Measurements from ENCODE around the gene FBLN1.
"Not testable (repeated sequence)": the region's sequence is repeated elsewhere in the genome, so short reads cannot be mapped to it uniquely, and the experiment has no call there.

Gene FBLN1

DNA sequence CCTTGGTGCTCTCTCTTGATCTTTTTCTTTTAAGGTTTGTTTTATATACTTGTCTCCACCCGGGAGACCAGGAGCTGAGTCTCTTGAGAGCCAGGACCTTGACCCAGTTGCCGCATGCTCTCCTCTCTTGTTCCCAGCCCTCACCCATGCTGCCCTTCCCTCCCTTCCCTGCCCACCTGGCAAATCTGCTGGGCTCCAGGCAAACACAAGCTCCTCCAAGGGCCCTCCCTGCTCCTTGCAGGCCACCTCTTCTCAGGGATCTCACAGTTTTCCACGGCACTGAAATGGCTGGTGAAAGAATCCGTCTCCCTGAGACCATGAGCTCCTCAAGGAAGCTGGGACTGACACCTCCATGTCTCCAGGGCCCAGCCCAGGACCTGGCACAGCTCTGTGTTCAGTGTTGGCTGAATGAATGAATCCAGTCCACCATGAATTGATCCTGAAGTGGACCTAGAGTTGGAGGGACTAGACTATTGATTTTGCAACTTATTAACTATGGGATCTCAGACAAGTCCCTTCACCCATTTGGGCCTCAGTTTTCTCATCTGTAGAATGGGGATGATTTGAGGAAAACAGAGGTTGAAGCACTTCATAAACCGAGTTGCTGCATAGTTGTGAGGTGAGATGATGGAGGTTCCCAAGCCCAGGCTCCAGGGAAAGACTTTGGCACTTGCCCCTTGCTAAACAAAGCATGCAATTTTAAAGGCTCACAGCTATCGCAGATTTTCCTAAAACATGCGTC lies 25.1 kb upstream of the FBLN1 start:
- no peak for DNase-seq

DNA sequence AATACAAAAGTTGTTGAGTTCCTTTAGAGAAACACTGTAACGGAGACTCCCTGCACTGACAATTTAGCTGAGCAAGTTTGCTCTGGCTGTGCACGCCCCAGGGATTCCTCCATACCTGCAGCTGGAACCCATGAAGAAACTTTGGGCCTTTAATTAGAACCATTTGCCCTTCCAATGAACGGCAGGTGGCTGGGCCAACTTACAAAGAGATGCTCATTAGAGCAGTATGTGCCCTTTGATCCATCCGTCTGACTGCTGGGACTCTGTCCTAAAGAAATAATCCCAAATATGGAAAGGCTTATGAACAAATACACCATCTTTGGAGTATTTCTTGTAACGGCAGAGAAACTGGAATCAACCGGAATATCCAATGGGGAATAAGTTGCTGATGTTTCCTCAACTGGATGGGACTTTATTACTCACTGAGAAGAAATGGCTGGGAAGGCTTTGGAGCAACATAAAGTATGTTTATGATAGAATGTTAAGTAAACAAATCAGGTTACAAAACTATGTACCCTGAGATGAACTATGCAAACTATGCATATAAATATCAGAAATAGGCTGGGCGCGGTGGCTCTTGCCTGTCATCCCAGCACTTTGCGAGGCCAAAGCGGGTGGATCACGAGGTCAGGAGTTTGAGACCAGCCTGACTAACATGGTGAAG lies 24.4 kb upstream of the FBLN1 start:
- no peak for DNase-seq

DNA sequence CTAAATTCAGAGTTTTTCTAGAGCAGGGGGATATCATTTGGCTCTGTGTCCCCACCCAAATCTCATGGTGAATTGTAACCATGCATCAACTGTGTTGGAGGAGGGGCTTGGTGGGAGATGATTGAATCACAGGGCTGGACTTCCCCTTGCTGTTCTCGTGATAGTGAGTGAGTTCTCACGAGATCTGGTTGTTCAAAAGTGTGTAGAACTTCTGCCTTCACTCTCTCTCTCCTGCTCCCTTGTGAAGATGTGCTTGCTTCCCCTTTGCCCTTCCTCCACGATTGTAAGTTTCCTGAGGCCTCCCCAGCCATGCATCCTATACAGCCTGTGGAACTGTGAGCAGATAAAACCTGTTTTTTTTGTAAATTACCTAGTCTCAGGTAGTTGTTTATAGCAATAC lies 22.0 kb upstream of the FBLN1 start:
- no peak for DNase-seq

DNA sequence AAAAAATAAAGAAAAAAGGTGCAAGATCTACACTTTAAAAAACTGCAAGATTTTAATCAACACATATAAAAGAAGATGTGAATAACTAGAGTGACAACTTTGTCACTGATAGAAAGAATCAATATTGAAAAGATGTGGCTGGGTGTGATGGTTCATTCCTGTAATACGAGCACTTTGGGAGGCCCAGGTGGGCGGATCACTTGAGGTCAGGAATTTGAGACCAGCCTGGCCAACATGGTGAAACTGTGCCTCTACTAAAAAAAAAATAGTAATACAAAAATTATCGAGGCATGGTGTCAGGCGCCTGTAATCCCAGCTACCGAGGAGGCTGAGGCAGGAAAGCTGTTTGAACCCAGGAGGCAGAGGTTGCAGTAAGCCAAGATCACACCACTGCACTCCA lies 21.0 kb upstream of the FBLN1 start:
- DNase-seq, result no peak

DNA sequence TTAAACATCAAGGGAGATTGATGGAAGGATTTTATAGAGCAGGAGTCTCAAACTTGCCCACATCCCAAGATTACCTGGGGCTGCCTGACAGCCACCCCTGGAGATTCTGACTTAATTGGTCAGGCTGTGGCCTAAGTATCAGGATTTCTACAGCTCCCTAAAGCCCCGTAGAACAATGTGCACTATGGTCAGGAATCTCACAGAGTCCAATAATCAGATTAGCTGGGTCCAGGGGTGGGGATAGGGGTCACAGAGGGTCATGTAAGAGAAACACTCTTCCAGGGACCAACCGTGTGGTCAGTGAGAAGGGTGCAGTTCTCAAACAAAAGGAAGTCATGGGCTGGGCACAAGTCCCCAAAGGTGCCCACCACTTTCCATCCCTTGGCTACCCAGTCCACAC lies 20.5 kb upstream of the FBLN1 start:
- DNase-seq, result no peak

DNA sequence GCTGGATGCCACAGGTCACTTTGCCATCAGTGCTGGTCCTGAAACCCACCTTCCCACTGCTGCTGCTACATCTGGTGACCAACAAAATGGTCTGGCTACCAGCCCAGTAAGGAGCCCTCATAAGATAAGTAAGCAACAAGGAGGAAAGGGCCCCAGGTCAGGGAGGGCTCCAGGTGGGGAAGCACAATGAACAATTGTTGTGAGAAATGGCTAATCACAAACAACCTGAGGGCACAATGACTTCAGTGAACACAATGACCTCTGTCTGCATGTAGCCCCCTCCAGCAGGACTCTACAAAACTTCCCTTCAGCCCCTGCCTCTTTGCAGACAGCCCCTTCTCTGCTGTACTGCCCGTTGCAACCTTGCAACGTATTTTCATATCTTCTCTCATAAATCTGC lies 19.4 kb upstream of the FBLN1 start:
- no peak for DNase-seq

DNA sequence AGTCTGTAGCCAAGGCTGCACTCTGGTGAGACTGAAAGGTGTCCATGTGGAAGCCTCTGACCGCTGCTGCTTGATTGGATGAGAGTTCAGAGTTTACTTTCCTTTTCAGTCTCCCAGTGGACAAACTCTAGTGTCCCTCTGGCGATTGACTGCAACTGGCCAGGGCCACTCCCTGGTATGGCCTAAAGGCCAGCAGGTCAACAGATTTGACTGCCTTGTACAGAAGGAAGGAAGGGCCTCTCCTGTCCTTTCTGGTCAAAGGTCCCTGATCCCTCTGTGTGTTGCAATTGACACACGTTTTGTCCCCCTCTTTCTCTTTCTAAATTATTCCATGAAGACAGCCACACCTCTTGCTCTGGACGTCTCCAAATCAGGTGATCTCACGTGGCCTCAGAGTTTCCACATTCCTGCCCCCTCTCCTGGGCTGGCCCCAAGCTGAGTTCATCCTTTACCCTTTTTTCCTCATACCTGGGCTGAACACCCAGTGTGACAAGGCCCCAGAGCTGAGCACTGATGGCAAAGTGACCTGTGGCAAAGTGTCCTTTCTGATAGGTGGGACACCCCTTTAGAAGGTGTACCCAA lies 18.7 kb upstream of the FBLN1 start:
- no peak for DNase-seq

DNA sequence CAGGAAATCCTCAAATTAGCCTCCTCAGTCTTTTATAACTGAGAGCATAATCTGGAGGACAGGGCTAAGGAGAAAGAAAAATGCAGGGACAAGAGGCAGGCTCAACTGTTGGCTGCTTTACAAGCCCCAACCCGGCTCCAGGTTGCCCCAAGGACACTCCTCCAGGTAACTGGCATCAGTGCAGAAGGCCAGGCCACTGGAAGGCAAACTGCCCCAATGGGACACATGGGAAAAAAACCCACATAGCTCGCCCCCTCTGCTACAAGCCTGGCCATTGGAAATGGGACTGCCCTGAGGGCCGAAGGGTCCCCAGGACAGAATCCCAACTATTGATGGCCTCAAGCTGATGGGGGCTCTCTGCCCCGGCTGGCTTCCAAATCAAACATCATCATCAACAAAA lies 17.9 kb upstream of the FBLN1 start:
- DNase-seq, result no peak

DNA sequence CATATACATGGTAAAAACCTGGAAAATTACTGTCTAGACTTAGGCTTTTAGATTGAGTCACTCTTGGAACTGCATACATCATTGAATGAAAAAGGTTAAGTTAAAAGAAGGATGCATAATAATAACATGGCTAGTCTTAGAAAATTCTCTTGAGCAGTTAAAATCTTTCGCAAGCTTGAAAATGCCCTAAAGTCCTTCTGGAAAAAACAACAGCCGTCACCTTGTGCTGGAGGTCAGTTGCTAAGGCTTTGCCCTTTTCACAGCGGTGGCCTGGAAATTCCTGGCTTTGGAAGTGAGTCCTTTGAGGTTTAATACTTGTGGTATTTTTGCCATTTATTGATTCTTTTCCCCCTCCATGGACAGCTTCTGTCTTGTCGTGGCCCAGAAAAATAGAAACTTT lies 17.4 kb upstream of the FBLN1 start:
- DNase-seq, result no peak

DNA sequence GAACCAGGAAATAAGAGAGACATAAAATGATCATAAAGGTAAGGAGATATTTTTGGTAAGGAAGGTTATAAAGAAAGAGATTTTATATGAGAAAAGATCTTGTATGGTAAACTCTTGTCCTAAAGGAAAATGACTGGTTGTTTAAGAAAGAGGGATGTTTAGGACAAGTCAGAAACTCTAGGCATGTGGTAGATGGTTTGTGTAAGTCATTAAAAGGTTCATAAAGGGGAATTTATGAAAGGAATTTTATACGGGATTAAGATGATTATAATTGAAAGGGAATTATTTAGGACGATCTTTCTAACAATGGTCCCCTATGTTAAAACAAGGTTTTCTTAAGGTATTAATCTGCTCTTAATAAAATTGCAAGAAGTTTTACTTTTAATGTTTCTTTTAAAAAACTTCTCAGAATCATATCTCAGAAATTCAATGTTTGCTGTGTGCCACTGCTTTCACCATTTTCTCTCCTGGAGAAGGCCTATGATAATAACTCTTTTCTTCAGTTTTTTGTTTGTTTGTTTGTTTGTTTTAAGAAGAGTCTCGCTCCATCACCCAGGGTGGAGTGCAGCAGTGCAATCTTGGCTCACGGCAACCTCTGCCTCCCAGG lies 13.8 kb upstream of the FBLN1 start:
- no peak for DNase-seq

DNA sequence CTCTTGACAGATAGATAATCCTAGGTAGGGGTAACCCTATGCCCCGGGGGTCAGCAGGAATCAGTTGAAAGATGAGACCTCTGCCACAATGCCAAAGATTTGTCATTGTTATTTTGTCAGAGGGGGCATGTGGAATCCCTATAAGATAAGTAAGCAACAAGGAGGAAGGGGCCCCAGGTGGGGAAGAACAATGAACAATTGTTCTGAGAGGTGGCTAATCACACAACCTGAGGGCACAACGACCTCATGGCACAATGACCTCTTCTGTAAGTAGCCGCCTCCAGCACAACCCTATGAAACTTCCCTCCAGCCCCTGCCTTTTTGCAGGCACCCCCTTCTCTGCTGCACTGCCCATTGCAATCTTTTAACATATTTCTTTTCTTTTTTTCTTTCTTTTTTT lies 11.8 kb upstream of the FBLN1 start:
- no peak for DNase-seq

DNA sequence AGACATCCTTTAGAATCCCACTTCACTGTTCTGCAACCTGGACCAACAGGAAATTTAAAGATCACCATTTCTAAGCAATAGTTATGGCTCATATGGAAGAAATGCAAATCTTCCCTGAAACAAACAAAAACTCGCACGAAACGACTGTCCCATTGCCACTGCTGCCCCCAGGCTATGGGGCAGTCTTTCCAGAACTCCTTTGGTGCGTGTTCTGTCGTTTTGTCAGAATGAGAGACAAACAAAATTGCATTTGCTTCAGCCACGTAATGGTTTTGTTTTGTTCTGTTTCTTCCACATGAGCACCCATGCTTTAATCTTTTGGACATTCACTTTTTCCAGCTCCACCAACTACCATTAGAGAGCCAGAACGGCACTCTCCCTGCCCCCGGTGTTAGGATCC lies 10.8 kb upstream of the FBLN1 start:
- no peak for DNase-seq

DNA sequence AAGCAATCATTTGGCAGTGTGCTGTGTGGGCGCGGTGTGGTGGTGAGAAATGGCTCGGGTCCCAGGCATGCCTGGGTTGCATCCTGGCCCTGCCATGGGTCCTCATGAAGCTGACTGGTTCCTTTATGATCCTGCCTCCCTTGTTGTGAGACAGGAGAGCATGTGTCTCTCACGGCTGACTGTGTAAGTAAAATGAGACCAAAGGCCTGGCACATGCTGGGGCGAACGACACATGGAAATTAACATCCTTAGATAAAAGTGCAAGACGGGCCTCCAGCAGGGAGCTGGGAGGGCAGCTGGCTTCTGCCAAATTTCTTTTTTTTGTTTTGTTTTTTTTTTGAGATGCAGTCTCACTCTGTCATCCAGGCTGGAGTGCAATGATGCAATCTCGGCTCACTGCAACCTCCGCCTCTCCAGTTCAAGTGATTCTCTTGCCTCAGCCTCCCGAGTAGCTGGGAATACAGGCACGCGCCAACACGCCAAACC lies 9.4 kb upstream of the FBLN1 start:
- no peak for DNase-seq

DNA sequence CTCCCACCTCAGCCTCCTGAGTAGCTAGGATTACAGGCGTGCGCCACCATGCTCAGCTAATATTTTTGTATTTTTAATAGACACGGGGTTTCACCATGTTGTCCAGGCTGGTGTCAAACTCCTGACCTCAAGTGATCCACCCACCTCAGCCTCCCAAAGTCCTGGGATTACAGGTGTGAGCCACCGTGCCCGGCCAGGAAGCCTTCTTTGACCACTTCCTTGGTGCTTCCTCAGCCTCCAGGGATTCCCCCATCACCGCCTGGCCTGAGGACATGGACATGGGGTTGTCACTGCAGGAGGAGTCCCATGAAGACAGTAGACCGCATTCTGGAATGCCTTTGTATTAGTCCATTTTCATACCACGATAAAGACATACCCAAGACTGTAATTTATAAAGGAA lies 8.4 kb upstream of the FBLN1 start:
- not testable (repeated sequence) for DNase-seq

DNA sequence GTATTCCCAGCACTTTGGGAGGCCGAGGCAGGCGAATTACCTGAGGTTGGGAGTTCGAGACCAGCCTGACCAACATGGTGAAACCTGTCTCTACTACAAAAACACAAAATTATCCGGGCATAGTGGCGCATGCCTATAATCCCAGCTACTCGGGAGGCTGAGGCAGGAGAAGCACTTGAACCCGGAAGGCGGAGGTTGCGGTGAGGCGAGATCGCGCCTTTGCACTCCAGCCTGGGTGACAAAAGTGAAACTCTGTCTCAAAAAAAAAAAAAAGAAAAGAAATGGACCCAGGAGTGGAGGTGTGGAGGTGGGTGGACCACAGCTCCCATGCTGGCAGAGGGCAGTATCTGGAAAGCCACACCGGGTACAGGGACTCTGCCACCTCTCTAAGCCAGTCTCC lies 7.1 kb upstream of the FBLN1 start:
- not testable (repeated sequence) for DNase-seq

DNA sequence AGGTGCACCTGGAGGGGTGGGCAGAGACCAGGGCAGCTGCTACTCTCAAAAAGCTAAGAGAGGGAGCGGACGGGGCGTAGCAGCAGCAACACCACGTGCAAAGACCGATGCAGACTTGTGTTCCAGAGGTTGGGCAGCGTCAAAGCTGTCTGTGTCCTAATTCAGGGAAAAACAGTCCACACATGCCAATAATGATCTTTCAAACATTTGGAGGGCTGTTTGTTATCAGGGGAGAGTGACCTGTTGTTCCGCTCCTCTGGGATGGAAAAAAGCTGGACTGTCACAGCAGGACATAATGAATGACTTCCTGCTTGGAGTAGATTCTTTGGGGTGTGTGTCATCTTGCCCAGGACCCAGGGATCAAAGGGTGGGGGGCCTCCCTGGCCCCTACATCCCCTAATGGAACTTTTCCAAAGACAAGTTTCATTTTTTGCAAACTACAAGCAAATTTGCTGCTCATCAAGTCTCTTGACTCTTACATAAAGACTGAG lies 6.2 kb upstream of the FBLN1 start:
- no peak for DNase-seq

DNA sequence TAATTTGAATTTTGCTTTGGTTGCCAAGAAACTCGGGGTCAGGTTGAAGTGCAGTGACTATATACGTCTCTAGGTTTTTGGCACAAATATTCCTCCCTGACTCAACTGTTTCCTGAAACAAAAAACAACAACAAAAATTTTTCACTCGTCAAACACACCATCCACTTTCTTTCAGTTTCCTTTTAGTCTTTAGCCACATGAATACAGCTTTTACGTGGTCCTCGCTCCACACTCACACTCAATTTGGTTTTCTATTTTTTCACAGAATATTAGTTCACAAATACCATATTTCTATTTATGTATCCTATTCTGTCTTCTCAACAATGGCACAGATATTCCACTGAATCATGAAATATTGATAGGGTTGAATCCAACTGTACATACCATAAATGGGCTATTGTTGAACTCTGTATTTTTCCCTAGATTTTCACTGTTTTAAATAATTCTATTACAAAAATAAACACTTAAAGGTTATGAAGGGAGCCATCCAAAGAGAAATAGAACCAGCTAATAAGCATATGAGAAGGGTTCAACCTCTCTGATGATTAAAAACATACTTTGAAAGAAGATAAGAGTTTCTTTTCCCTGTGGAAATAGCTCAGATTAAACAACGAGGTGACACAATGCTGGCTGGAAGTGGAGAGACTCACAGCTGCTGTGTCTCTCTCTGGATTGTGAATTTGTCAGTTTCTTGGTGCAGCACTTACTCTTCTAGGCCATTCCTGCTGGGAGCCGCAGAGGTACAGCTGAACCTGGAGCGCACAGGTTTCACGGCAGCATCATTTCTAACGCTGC lies 5.1 kb upstream of the FBLN1 start:
- DNase-seq, result no peak

DNA sequence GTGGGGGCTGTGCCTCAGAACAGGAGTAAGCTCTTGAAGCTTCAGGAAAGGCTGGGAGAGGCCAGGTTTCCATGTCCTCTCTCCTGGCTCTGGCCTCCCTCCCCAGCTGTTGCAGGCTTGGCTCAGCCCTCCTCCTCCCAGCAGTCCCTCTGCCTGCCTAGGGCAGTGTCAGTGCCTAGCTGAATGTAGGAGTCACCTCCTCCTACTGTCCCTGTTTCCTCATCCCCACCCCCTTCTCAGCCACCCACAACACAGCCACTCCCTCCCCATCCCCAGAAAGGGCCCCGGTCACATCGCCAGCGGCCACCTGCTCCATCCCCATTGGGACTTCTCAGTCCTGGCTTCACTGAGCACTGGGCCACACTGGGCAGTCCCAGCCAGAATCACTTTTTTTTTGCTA lies 2.9 kb upstream of the FBLN1 start:
- DNase-seq, result no peak

DNA sequence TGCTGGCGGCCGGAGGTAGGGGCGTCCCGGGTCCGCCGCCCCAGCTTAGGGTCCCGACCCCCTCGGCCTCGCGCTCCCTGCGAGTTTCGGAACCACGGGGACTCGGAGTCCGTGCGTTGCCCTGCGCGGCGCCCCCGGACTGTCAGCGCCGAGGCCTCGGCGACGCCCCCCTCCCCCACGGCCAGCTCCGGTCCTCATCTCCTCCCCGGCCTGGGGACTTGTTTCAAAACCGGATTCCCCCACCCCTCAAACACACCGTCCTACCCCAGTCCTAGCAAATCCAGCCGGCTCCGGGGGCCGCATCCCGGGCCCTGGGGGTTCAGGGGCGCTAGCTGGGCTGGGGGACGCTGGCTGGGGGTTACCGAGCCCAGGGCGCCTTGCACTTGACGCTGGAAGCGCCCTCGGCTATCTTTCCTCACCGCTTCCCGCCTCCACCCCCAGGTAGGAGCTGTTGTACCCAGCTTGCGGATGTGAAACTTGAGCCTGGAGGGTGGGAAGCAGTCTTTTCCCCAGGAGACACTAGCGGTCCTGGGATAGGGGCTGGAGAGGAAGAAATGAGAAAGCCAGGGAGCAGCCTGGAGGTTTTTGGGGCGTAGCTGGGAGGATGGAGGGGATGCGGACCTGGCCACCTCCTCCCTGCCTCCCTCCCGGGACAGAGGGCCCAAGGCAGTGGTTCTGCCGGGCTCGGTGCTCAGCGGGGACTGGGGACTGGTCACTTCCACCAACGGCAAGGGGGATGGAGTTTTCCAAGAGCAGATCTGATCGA lies 550 bp downstream of the FBLN1 start:
- DNase-seq, result no peak

DNA sequence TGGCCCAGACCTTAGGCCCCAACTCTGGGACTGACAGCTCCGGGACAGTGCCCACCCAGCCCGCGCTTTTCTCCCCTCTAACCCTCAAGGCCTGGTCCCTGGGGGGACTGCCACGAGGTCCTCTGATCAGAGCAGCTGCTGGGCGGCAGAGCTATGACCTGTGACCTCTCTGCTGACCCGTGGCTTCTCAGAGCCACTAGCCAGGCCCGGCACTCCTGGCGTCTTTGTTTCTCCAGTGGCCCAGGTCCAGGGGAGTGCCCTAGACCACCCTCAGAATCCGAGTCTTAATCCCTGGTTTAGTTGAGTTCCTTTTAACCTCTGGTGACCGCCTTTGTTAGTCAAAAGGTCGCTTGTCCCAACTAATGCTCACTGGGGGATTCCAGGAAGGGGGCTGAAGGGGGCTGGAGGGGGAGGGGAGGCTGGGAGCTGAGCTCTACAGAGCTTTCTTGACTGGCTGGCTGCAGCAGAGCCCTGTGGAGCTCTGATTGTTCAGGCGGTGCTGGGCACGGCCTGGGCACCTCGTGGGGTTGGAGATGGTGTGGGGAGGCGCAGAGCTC lies 1.2 kb downstream of the FBLN1 start:
- DNase-seq, result no peak
